PC-9 (cell line): ENCODE data around the gene ST8SIA2.

Source experiments
- CTCF ChIP-seq: fragments of 200-600 bp; sonication (generic); conservative IDR thresholded peaks from 2 replicates; pipeline ENCODE4 v1.6.1; 2017; ENCODE audit warnings: mixed run types, antibody characterized with exemption, mild to moderate bottlenecking, moderate library complexity
- EZH2 ChIP-seq: fragments of 200-600 bp; sonication (generic); IDR thresholded peaks from 2 replicates; pipeline ENCODE4 v1.8.0; 2017; ENCODE audit warnings: antibody characterized with exemption, low read depth

- TF ChIP-seq CTCF (no peak), EZH2 (no peak)
These were observed 91.8 kb downstream of the ST8SIA2 start for GRCh38 chr15:92485441-92485840.
